Endothelial cell of hepatic sinusoid (primary cell): ENCODE data around the gene IFNGR2.
"Not testable (repeated sequence)": the region's sequence is repeated elsewhere in the genome, so short reads cannot be mapped to it uniquely, and the experiment has no call there.

Source experiments
- in situ Hi-C: cut with HindIII; loops from 2 replicates; pipeline ENCODE4 v1.10.0; 2017; ENCODE audit warnings: low sequenced_read_pairs

The IFNGR2 gene

GRCh38 chr21:33375101-33375644 is 28.0 kb upstream of the IFNGR2 start:
- in situ Hi-C loops, result no loop called here

GRCh38 chr21:33377221-33377920 is 25.8 kb upstream of the IFNGR2 start:
- in situ Hi-C loops, result no loop called here

- in situ Hi-C loops, result no loop called here
Measured at GRCh38 chr21:33378081-33378480, 25.1 kb upstream of the IFNGR2 start.

- in situ Hi-C loops, result not testable (repeated sequence)
Measured at GRCh38 chr21:33379934-33380333, 23.3 kb upstream of the IFNGR2 start.

GRCh38 chr21:33380483-33380998 is 22.7 kb upstream of the IFNGR2 start:
- in situ Hi-C loops, result no loop called here

GRCh38 chr21:33381381-33381780 is 21.8 kb upstream of the IFNGR2 start:
- in situ Hi-C loops, result not testable (repeated sequence)

- in situ Hi-C loops, result no loop called here
Measured at GRCh38 chr21:33383056-33383888, 19.9 kb upstream of the IFNGR2 start.

GRCh38 chr21:33384841-33385331 is 18.3 kb upstream of the IFNGR2 start:
- in situ Hi-C loops, result no loop called here

GRCh38 chr21:33386222-33386784 is 16.9 kb upstream of the IFNGR2 start:
- in situ Hi-C loops, result no loop called here

GRCh38 chr21:33387294-33387693 is 15.9 kb upstream of the IFNGR2 start:
- in situ Hi-C loops, result no loop called here

GRCh38 chr21:33388188-33388587 is 15.0 kb upstream of the IFNGR2 start:
- in situ Hi-C loops, result no loop called here

GRCh38 chr21:33390479-33390878 is 12.7 kb upstream of the IFNGR2 start:
- in situ Hi-C loops, result no loop called here

- in situ Hi-C loops, result no loop called here
Measured at GRCh38 chr21:33391656-33392055, 11.6 kb upstream of the IFNGR2 start.

- in situ Hi-C loops, result no loop called here
Measured at GRCh38 chr21:33392284-33392985, 10.8 kb upstream of the IFNGR2 start.

- in situ Hi-C loops, result no loop called here
Measured at GRCh38 chr21:33393348-33393747, 9.9 kb upstream of the IFNGR2 start.

GRCh38 chr21:33394260-33394659 is 9.0 kb upstream of the IFNGR2 start:
- in situ Hi-C loops, result no loop called here

- in situ Hi-C loops, result no loop called here
Measured at GRCh38 chr21:33395891-33396331, 7.3 kb upstream of the IFNGR2 start.

- in situ Hi-C loops, result no loop called here
Measured at GRCh38 chr21:33396436-33396835, 6.8 kb upstream of the IFNGR2 start.

- in situ Hi-C loops, result no loop called here
Measured at GRCh38 chr21:33396951-33397350, 6.3 kb upstream of the IFNGR2 start.

- in situ Hi-C loops, result no loop called here
Measured at GRCh38 chr21:33397717-33398116, 5.5 kb upstream of the IFNGR2 start.

GRCh38 chr21:33398361-33398760 is 4.9 kb upstream of the IFNGR2 start:
- in situ Hi-C loops, result no loop called here
